Measurements from ENCODE around the gene PCSK4.

Gene PCSK4

GRCh38 chr19:1445185-1445931 is 44.8 kb downstream of the PCSK4 start (continued):
- TF ChIP-seq ZNF274 (IDR thresholded peaks at IDR 0.05; ENCODE audit: low read length) (no peak), ZNF274 (tag by site-specific recombination; IDR thresholded peaks at IDR 0.05; ENCODE audit: borderline replicate concordance) (no peak), ZNF623 (tag by site-specific recombination; IDR thresholded peaks at IDR 0.05) (peak; percentile 13; the same call in 1 of the 2 replicates), ZNF324 (tag by site-specific recombination; IDR thresholded peaks at IDR 0.05) (peak; percentile 77), ZFP69B (tag by site-specific recombination; IDR thresholded peaks at IDR 0.05) (peak; percentile 71), BCL11B (tag by site-specific recombination; IDR thresholded peaks at IDR 0.05; ENCODE audit: low read depth) (peak; percentile 96), KLF1 (tag by site-specific recombination; IDR thresholded peaks at IDR 0.05) (peak; percentile 75), ZNF24 (tag by site-specific recombination; IDR thresholded peaks at IDR 0.05) (peak; percentile 97), ZNF621 (tag by site-specific recombination; IDR thresholded peaks at IDR 0.05) (no peak), CTCF (tag by site-specific recombination; IDR thresholded peaks at IDR 0.05) (peak; percentile 71), WT1 (tag by site-specific recombination; IDR thresholded peaks at IDR 0.05) (peak; percentile 84), ELK4 (IDR thresholded peaks at IDR 0.05; ENCODE audit: borderline replicate concordance, low read depth, low read length) (no peak), ZNF26 (tag by site-specific recombination; IDR thresholded peaks at IDR 0.05) (no peak), ZBTB10 (tag by site-specific recombination; IDR thresholded peaks at IDR 0.05) (peak; percentile 90), SP2 (tag by site-specific recombination; IDR thresholded peaks at IDR 0.05) (peak; percentile 59), ZNF248 (tag by site-specific recombination; IDR thresholded peaks at IDR 0.05) (no peak), ZNF239 (tag by site-specific recombination; IDR thresholded peaks at IDR 0.05) (no peak), ZBTB8A (tag by site-specific recombination; IDR thresholded peaks at IDR 0.05) (peak; percentile 93), ZNF600 (tag by site-specific recombination; IDR thresholded peaks at IDR 0.05) (peak; percentile 39), ZSCAN18 (tag by site-specific recombination; IDR thresholded peaks at IDR 0.05) (peak; percentile 20; the same call in 1 of the 2 replicates), ZNF16 (tag by site-specific recombination; IDR thresholded peaks at IDR 0.05; ENCODE audit: low read depth) (peak; percentile 92), ATF2 (tag by site-specific recombination; IDR thresholded peaks at IDR 0.05; ENCODE audit: low read depth) (no peak), ZNF677 (tag by site-specific recombination; IDR thresholded peaks at IDR 0.05) (peak; percentile 34; the same call in 1 of the 2 replicates), SCRT2 (tag by site-specific recombination; IDR thresholded peaks at IDR 0.05) (peak; percentile 96), ZNF561 (tag by site-specific recombination; IDR thresholded peaks at IDR 0.05; ENCODE audit: borderline replicate concordance) (peak; percentile 99), SCRT1 (tag by site-specific recombination; IDR thresholded peaks at IDR 0.05; ENCODE audit: borderline replicate concordance) (peak; percentile 83; the same call in 1 of the 2 replicates), KLF16 (tag by site-specific recombination; IDR thresholded peaks at IDR 0.05) (no peak), ZNF174 (tag by site-specific recombination; IDR thresholded peaks at IDR 0.05) (no peak), TCF7L2 (IDR thresholded peaks at IDR 0.05; ENCODE audit: borderline replicate concordance, low read depth, low read length) (no peak), ZNF140 (tag by site-specific recombination; IDR thresholded peaks at IDR 0.05) (no peak)

Measured in HEK293 (cell line).